ENCODE results near the gene MAN1A1. TPM values are rescaled to one million over a fixed set of nuclear protein-coding genes. Genes with fewer than 3 reads are reported as not detected.

Gene MAN1A1
- total and polyA plus RNA-seq, 2 of the 8 experiments (the other 6 are each of a cell fraction or from before 2014, with no cell fraction given), result 1.8 to 5.4 TPM

- no peaks in the 10 kb centered on the region; a peak in 1 of 7 replicates for H3K4me1 ChIP-seq (replicated peaks in 1 of 4; ENCODE audit: control insufficient read depth in 3 of 4, insufficient read depth in 4 of 4, low read length in 3 of 4)
- no peak overlapping the region for H4K8ac ChIP-seq (ENCODE audit: extremely low read depth, insufficient read depth, low read length)
- TF ChIP-seq, protein P1, sequence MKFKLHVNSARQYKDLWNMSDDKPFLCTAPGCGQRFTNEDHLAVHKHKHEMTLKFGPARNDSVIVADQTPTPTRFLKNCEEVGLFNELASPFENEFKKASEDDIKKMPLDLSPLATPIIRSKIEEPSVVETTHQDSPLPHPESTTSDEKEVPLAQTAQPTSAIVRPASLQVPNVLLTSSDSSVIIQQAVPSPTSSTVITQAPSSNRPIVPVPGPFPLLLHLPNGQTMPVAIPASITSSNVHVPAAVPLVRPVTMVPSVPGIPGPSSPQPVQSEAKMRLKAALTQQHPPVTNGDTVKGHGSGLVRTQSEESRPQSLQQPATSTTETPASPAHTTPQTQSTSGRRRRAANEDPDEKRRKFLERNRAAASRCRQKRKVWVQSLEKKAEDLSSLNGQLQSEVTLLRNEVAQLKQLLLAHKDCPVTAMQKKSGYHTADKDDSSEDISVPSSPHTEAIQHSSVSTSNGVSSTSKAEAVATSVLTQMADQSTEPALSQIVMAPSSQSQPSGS (IDR thresholded peaks at IDR 0.05; ENCODE audit: low read length), result no peak
- TF ChIP-seq GTF2F1 (IDR thresholded peaks at IDR 0.05; ENCODE audit: borderline replicate concordance, low read depth, low read length) (no peak), EZH2 (IDR thresholded peaks at IDR 0.05; ENCODE audit: low read depth, low read length, severe bottlenecking) (no peak), BACH1 (IDR thresholded peaks at IDR 0.05; ENCODE audit: low read length) (no peak), SIRT6 (IDR thresholded peaks at IDR 0.05; ENCODE audit: low read length) (no peak), KDM1A (IDR thresholded peaks at IDR 0.05; ENCODE audit: borderline replicate concordance, low read length) (no peak)
- TF ChIP-seq, protein P2, sequence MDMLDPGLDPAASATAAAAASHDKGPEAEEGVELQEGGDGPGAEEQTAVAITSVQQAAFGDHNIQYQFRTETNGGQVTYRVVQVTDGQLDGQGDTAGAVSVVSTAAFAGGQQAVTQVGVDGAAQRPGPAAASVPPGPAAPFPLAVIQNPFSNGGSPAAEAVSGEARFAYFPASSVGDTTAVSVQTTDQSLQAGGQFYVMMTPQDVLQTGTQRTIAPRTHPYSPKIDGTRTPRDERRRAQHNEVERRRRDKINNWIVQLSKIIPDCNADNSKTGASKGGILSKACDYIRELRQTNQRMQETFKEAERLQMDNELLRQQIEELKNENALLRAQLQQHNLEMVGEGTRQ (IDR thresholded peaks at IDR 0.05; ENCODE audit: low read length), result no peak
- no peaks in the 10 kb centered on the region for H4K20me1 ChIP-seq (replicated peaks in 1 of 2; ENCODE audit: control insufficient read depth in 1 of 2, insufficient read depth in 2 of 2, low read length in 2 of 2)
- no peaks in the 10 kb centered on the region for H3K9me3 ChIP-seq (ENCODE audit: insufficient read depth in 2 of 2, low read depth in 1 of 2, low read length in 1 of 2)
- no peak overlapping the region for H3K56ac ChIP-seq (replicated peaks; ENCODE audit: insufficient read length, low read depth, low read length)
- no peaks in the 10 kb centered on the region for H3K79me1 ChIP-seq (ENCODE audit: low read depth, low read length)
- no peak overlapping the region for H4K5ac ChIP-seq (ENCODE audit: insufficient read length, low read depth, low read length)
- no peak overlapping the region for H3K27ac ChIP-seq (ENCODE audit: low read depth, low read length)
- no peak for FAIRE-seq
- 81% methylated on average over 4 of the region's 4 CpGs; no CpG with 5 or more reads in 1 of the 2 experiments for WGBS, 2 experiments (ENCODE audit: extremely low coverage in 1 of 2, insufficient coverage in 1 of 2, insufficient read length in 1 of 2, insufficient replicate concordance in 2 of 2, low coverage in 1 of 2, low lambda C conversion rate in 2 of 2, missing lambda C conversion rate in 1 of 2)
- no peak overlapping the region for H2BK20ac ChIP-seq (ENCODE audit: low read length)
- H3K27me3 ChIP-seq (replicated peaks in 1 of 4; ENCODE audit: control insufficient read depth in 3 of 4, extremely low read depth in 1 of 4, insufficient read depth in 3 of 4, low read length in 3 of 4), result no peaks in the 10 kb centered on the region
- no peak overlapping the region for H3K4me2 ChIP-seq (ENCODE audit: insufficient read depth in 1 of 2, low read depth in 2 of 2, low read length in 2 of 2)
- no peak overlapping the region for H2BK120ac ChIP-seq (replicated peaks; ENCODE audit: low read depth, low read length)
- no peak overlapping the region for H3K23ac ChIP-seq (ENCODE audit: insufficient read length)
- DNase-seq (ENCODE audit: low read depth in 1 of 2, low spot score in 2 of 2), result no peak
- CTCF ChIA-PET (ENCODE audit: partially characterized antibody), result no interaction called here
- no peak overlapping the region for H3K4ac ChIP-seq (replicated peaks; ENCODE audit: insufficient read length, low read depth, low read length)
- no peak overlapping the region for H2BK12ac ChIP-seq (ENCODE audit: low read depth, low read length)
- H3K23me2 ChIP-seq (ENCODE audit: low read depth, low read length), result peaks cover 2% of the 10 kb centered on the region; the same call in 1 of the 2 replicates
- H3K36me3 ChIP-seq (ENCODE audit: control insufficient read depth in 2 of 4, insufficient read depth in 4 of 4, low read length in 3 of 4), result no peaks in the 10 kb centered on the region
- no peak overlapping the region for H3K9ac ChIP-seq (replicated peaks in 1 of 4; ENCODE audit: extremely low read depth in 1 of 4, low read depth in 3 of 4, low read length in 3 of 4)
- no peak overlapping the region for H4K91ac ChIP-seq (replicated peaks; ENCODE audit: insufficient read length, low read length)
- POLR2A ChIA-PET (ENCODE audit: partially characterized antibody), result no interaction called here
- H2BK15ac ChIP-seq (ENCODE audit: low read length), result no peak overlapping the region
- H3K79me2 ChIP-seq (ENCODE audit: control insufficient read depth in 1 of 2, insufficient read depth in 2 of 2, low read length in 2 of 2), result no peaks in the 10 kb centered on the region
- H3K4me3 ChIP-seq (ENCODE audit: extremely low read depth in 1 of 4, insufficient read depth in 2 of 4, low read depth in 3 of 4, low read length in 4 of 4), result no peak overlapping the region
- no peak overlapping the region for H2BK5ac ChIP-seq (ENCODE audit: low read depth, low read length)
- H3K18ac ChIP-seq (ENCODE audit: extremely low read depth, low read length), result no peak overlapping the region
- H2AFZ ChIP-seq (ENCODE audit: low read length), result no peak overlapping the region
- no peak overlapping the region for H3K14ac ChIP-seq (ENCODE audit: insufficient read length)
- no peak overlapping the region for H2AK5ac ChIP-seq (ENCODE audit: low read depth, low read length)
Measured at GRCh38 chr6:119330520-119331113, 18.9 kb downstream of the MAN1A1 start.
